A172 (cell line): ENCODE measurements around the gene CADPS2. TPM values are rescaled to one million over a fixed set of nuclear protein-coding genes. Genes with fewer than 3 reads are reported as not detected.
A peak's percentile ranks its signal among the peaks of the same experiment; 100 is the strongest.

Source experiments
- DNase-seq: peaks from one replicate; pipeline ENCODE4 v3.0.0-alpha.2; 2015; ENCODE audit warnings: low spot score
- total RNA-seq: library from RNA; depleted of rRNA; stranded (reverse); fragments of >200 nt; shearing (Covaris generic); gene quantifications from 2 replicates; pipeline ENCODE4 v1.2.3, GENCODE V29; 2014

CADPS2 gene
- total RNA-seq, 1 experiment from 2014 or later, result 3.4 TPM

GRCh38 chr7:122457325-122457724 lies 428.9 kb downstream of the CADPS2 start:
- no peak for DNase-seq

DNA sequence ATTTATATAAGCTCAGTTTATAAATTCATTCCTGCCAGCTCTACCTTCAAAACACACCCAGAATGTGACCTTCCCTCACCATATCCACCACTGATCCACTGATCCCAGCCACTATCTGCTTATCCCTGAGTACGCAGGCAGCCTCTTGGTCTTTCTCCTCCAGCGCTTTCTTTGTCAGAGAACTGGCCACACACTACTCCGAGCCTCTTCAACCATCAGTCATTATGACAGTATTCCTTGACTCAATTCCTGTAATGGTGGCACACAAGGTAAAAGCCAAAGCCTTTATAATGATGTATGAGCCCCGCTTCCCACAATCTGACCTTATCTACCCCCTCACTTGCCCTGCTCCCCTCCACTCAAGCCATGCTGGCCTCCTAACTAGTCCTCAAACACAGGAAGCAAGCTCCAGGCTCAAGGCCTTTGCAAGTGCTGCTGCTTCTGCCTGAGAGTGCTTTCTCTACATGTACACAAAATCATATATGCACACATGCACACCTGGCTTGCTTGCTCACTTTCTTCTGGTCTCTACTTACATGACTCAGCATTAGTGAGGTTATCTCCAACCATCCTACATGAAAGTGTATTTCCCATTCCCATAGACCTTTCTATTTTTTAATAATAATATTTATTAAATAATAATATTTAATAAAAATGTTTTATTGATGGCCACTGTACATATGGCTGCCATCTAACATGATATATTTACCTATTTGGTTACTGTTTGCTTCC lies 431.3 kb downstream of the CADPS2 start:
- no peak for DNase-seq

GRCh38 chr7:122453432-122453831 lies 432.8 kb downstream of the CADPS2 start:
- DNase-seq, result no peak

DNA sequence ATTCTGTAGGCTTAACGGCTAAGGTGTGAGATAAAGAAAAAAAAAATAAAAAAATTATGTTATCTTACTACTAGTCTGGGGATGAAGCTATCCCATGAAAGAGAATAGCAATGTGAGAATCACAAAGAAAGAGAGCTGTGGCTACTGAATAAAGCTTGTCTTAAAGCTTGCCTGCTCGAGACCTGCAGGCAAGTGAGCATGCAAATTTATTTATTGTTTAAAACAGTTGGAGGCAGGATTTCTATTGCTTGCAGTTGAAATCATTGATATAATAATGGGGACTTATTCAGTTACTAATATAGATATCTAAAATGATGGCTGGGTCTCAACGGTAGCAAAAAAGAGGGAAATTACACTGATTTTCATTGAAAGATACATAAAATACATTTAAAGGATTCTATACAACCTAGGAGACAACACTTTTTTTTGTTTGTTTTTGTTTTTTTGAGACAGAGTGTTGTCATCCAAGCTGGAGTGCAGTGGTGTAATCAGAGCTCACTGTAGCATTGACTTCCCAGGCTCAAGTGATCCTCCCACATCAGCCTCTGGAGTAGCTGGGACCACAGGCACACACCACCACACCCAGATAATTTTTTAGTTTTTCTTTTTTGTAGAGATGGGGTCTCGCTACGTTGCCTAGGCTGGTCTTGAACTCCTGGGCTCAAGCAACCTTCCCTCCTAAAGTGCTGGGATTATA lies 437.2 kb downstream of the CADPS2 start:
- no peak for DNase-seq

- no peak for DNase-seq
Observed at GRCh38 chr7:122442929-122443328, 443.3 kb downstream of the CADPS2 start.

GRCh38 chr7:122438492-122438891 lies 447.8 kb downstream of the CADPS2 start:
- no peak for DNase-seq

- no peak for DNase-seq
Observed at GRCh38 chr7:122438006-122438405, 448.3 kb downstream of the CADPS2 start.

GRCh38 chr7:122433765-122434164 lies 452.5 kb downstream of the CADPS2 start:
- no peak for DNase-seq

- DNase-seq, result peak; percentile 11
Observed at GRCh38 chr7:122430710-122431109, 455.6 kb downstream of the CADPS2 start.

DNA sequence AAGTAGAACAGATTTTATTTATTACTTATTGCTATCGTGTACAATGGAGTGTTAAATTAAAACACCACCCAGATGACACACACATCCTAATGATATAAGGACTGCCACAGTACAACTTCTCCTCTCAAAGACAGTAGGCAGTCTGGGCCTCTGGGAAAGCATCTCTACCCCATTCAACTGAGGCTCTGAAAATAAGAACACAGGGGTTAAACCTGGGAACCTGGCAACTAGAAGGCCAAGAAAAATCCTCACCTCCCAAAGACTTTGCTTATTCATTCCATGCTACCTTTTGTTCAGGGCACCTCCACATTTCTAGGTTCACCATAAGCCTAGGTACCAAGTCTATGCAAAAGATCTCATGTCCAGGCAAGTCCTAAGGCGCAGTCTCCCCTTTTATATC lies 456.3 kb downstream of the CADPS2 start:
- no peak for DNase-seq

DNA sequence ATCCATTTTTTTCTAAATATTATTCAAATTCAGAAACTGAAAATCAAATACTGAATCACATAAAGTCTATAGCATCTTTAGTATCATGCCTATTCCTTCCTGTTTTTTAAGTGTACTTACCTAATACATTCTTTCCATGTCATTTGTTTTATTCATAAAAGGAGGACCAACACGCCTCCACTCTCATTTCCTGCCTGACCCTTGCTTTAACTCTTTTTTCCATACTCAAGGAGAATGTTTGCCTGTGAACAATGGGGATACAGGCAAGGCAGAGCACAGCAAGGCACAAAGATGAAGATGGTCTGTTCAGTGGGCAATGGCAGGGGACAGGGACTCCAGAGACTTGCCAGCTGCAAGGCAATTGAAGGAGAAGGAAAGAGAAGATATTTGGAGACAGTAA lies 460.5 kb downstream of the CADPS2 start:
- no peak for DNase-seq

DNA sequence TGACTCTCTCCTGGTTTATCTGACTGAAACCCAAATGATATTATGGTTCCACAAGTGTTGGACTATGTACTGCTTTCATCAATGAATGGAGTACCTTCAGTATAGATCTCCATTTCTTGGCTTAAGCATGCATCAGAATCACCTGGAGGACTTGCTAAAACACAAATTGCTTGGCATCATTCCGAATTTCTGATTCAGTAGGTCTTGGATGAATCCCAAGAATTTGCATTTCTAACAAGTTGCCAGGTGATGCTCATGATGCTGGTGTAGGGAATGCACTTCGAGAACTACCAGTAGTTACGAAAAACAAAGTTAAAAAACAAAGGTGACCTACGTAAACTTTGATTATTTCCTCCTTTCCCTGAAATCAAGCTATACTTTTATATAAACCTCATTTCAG lies 462.7 kb downstream of the CADPS2 start:
- no peak for DNase-seq

GRCh38 chr7:122416336-122416735 lies 469.9 kb downstream of the CADPS2 start:
- no peak for DNase-seq

DNA sequence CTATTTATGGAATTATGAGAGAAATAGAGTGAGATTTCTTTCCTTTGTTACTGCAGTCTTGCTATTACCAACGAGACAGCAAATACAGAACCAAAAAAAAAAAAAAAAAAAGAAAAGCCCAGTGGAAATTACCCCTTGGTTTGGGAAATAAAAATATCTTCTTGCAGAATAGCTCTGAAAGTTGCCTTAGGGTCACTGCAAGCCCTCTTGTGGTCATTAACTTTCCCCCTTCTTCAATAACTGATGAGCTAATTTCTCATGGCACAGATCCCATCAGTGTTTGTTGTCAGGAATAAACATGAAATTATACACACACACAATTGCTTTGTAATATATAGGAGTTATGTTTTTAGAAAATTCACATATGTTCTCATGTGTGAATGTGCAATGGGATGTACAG lies 470.8 kb downstream of the CADPS2 start:
- no peak for DNase-seq

DNA sequence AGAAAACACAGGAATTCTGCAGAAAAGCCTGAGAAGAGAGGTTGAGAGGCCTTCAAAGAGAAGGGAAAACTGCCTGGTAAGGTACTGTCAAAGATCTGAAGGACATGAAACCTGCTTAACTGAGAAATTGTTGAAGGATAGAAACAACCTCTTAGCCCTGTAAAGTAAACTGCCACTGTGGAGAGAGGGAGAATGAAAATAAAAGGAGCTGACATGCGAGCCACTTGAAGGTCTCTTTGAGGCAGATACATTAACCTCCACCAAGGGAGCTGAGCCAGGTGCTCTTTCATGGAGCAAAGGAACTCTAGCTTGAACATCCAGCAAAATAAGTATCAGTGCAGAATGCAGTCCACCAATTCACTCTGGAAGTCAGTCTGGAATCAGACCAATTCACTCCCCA lies 472.9 kb downstream of the CADPS2 start:
- DNase-seq, result no peak

- peak; percentile 11 for DNase-seq
Observed at GRCh38 chr7:122412883-122413282, 473.4 kb downstream of the CADPS2 start.

- no peak for DNase-seq
Observed at GRCh38 chr7:122412441-122412840, 473.8 kb downstream of the CADPS2 start.

GRCh38 chr7:122407195-122407594 lies 479.1 kb downstream of the CADPS2 start:
- DNase-seq, result no peak

GRCh38 chr7:122403113-122403512 lies 483.1 kb downstream of the CADPS2 start:
- DNase-seq, result no peak

DNA sequence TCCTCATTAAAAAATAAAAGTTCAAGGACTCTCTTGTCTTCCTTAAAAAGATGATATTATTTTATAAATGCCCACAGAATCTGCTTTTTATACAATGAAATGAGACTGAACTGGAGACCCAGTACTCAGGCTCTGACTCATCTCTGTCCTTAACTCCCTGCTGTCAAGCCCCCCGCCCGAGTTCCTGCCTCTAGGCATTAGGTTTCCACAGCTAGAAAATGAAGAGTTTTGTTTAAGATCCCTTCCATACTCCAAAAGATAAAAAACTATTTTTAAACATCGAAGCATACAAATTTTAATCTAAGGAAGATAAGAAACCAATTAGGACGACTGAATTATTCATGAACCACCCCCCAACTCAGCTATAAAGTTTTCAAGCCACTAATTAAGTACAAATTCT lies 484.0 kb downstream of the CADPS2 start:
- no peak for DNase-seq

DNA sequence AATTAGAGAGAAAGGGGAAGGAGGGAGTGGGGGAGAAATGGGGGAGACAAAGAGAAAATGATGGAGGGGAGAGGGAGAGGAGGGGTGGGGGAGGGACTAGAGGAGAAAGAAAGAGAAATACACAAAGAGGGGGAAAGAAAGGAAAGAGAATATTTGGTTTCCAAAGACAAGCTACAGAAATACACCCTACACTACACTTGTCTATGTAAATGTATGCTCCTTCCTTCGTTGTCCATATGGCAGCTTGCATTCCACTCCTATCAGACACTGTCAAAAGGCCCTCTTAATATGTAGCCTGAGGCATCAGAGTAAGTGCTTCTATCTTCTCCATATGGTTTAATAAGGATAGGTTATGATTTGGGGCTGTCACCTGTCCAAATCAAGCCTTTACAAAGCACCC lies 488.9 kb downstream of the CADPS2 start:
- DNase-seq, result no peak

DNA sequence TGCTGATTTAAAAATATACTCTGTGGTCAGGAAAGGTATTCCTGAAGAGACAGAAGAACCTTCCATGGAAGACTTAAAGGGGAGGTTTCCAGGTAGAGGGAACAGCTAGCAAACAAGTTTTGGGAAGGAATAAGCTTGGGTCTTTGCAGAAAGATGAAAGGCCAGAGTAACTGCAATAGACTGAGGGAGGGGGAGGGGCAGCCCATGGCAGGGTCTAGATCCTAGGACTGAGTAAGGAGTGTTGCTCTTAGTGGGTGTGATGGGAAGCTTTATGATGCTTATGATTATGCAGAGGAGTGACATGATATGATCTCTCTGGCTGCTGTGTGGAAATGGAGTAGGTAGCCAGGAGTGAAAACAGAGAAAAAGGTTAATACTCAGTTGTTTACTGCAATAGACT lies 491.7 kb downstream of the CADPS2 start:
- DNase-seq, result no peak

DNA sequence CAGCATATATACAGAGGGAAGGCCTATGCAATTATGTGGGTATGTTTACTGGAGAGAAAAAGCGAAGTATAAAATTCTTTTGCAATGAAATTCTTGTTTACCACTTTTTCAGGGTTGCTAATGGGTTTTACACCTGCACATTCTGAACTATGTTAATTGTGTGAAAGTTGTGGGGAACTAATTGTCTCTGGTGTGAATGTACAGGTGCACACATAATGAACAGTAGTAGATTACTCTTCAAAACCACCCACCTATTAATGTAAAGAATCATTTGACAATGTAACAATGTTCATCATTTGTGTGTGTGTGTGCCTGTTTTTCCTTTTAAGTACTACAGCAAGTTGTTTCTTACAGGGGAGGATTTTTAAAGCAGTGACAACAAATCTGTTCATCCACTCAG lies 501.7 kb downstream of the CADPS2 start:
- DNase-seq, result no peak

- no peak for DNase-seq
Observed at GRCh38 chr7:122383934-122384333, 502.3 kb downstream of the CADPS2 start.
